ENCODE measurements around the gene FDXACB1. TPM values are rescaled to one million over a fixed set of nuclear protein-coding genes. Genes with fewer than 3 reads are reported as not detected.

Gene FDXACB1, protein sequence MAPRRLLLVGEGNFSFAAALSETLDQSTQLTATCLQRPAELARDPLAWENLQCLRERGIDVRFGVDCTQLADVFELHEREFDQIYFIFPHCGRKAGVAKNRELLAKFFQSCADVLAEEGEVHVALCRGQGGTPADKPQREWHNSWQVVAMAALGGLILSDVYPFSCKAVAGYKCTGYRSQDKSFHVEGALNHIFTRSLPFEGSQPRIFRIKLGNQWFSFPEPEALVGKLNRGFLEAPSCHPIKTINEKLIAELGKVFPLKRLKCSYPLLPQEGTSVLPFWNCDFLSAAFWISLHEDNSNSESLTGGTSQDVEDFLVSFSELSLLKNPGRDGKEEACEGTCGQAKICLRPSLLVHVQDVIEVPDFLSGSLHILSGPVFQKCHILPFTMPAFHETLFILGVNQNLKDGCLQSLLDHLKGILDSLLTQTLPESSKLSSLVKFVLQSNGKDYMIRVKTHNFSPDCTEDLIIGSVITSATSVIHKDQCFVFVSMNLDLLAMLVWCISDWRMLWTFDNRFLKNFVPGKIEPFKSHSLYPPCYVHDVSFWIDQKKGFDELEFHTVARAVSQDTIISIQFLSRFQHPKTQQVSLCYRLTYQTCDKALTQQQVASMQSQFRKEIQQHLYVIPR
- polyA plus RNA-seq (2013, experiment 1 of 2; ENCODE audit: insufficient read length), result 1.4 TPM
- polyA plus RNA-seq (2013, experiment 2 of 2; ENCODE audit: insufficient read length), result 1.3 TPM

GRCh38 chr11:111878849-111879636 lies at the start of gene FDXACB1, which contains the start of gene CFAP68:
Gene FDXACB1 (minus strand): TSS chr11:111879165. CDS start chr11:111879132, 33 bp downstream.
Gene CFAP68 (plus strand): TSS chr11:111879541. CDS start chr11:111879561, 20 bp downstream.
- DNase-seq, result peak; percentile 98

GRCh38 chr11:111926505-111927391 lies 47.8 kb upstream of the FDXACB1 start:
- peak; percentile 97 for DNase-seq

GRCh38 chr11:111925953-111926352 lies 47.0 kb upstream of the FDXACB1 start:
- DNase-seq, result no peak

- DNase-seq, result no peak
Observed at GRCh38 chr11:111923951-111924350, 45.0 kb upstream of the FDXACB1 start.

GRCh38 chr11:111923351-111923788 lies 44.4 kb upstream of the FDXACB1 start:
- peak; percentile 87 for DNase-seq

- DNase-seq, result peak; percentile 90
Observed at GRCh38 chr11:111922803-111923202, 43.8 kb upstream of the FDXACB1 start.

DNA sequence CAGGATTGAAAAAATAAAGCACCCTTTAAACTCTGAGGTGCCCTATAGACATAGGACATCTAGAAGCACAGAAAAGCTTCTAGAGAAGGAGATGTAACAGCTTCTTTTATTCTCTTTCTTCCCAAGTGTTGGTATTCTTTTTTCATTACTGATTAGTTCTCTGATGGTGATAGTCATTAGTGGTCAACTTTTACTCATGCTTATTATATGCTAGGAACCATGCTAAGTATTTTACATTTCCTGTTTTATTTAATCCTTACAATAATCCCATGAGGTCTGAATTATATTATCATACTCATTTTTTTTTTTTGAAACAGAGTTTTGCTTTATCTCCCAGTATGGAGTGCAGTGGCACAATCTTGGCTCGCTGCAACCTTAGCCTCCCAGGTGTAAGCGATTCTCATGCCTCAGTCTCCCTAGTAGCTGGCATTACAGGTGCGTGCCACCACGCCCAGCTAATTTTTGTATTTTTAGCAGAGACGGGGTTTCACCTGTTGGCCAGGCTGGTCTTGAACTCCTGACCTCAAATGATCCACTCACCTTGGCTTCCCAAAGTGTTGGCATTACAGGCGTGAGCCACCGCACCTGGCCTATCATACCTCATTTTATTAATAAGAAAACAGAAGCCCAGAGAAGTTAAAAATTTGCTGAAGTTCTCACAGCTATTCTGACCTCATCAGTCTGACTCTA lies 42.7 kb upstream of the FDXACB1 start:
- peak; percentile 35 for DNase-seq

GRCh38 chr11:111920908-111921307 lies 41.9 kb upstream of the FDXACB1 start:
- DNase-seq, result no peak

DNA sequence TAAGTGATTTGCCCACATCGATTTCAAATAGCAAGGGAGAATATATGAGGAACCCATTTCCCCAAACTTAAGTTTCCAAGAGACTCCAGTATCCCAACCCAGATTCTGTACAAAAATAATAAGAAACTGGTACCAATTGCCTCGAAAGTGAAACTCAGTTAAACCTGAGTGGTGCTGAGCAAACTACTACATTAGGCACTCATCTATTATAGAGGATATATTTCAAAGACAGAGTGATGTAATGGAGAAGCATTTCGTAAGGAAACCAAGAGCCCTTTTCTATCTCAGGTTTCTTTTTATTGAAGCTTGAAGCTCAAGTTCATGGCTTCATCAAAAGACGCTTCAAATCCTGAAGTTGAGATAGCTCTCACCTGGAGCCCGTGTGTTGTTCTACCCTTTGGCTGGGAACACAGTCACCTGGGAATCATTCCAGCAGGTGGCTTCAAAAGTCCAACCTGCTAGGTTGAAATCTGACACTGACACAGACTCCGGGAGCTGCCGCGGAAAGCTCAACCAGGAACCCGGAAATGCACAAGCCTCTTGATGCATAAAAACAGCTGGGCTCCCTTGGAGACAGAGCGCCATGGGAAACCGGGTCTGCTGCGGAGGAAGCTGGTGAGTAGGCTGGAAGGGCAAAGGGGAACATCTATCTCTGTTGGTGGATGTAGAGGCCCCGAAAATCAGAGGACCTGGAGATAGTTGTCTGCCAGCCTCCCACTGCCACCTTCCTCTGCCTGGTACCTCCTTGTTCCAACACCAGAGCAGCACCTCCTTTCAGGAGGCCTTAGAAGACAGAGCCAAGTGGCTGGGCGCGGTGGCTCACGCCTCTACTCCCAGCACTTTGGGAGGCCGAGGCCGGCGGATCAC lies 39.7 kb upstream of the FDXACB1 start, which contains the start of gene C11orf52:
C11orf52 (plus strand) TSS at position 524 of the 867 bp plus-strand sequence; CDS start at position 584, 60 bp downstream.
- DNase-seq, result peak; percentile 58

DNA sequence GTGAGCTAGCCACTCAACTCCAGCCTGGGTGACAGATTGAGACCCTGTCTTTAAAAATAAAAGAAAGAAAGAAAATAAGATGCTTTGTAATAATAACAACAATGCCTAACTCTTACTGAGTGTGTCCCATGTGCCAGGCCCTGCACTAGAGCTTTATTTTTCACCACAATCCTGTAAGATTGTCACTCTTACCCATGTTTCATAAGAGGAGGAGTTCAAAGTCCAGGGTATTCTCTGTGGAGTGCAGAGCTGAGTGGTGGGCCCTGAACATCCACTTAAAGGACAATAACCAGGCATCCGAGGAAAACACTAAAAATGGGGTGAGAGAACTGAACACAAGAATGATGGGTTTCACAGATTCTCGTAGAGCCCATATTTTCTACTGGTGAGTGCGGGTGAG lies 38.8 kb upstream of the FDXACB1 start:
- no peak for DNase-seq

DNA sequence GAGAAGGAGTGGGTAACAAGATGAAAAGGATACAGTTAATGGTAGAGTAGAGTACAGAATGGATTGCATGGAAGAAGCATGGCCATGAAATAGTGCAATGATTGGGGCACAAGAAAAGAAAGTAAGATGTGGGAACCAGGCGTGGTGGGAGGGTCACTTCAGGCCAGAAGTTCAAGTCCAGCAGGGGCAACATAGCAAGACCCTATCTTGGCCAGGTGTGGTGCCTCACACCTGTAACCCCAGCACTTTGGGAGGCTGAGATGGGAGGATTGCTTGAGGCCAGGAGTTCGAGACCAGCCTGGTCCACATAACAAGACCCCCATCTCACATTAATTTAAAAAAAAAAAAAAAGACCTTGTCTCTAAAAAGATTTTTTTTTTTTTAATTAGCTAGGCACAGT lies 38.3 kb upstream of the FDXACB1 start:
- no peak for DNase-seq

DNA sequence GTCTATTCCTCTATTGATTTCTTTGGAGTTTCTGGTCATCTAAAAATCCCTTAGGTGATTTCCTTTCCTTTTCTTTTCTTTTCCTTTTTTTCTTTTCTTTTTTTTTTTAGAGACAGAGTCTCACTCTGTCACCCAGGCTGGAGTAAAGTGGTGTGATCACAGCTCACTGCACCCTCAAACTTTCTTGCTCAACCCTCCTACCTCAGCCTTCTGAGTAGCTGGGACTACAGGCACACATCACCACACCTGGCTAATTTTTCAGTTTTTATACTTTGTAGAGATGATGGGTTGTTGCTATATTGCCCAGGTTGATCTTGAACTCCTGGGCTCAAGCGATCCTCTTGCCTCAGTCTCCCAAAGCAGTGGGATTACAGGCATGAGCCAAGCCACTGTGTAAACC lies 37.8 kb upstream of the FDXACB1 start:
- no peak for DNase-seq

DNA sequence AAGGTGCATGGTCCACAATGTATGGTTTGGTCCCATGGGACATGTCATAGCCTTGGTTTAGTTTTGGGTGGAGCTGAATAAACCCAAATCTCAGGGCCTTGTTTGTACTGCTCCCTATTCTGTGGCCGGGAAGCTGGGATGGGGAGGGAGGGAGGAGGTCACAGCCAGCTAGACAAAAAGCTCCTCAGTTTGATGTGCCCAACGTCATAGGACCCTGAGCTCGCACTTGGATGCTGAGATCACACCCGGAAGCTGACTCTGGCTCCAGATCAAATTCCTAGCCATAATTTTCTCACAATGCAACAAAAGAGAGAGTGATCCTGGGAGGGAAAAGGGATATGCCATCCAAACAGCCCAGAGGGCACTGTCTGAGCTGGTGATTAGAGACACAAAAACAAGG lies 35.0 kb upstream of the FDXACB1 start:
- peak; percentile 95 for DNase-seq

GRCh38 chr11:111913031-111913861 lies 34.3 kb upstream of the FDXACB1 start:
- peak; percentile 64 for DNase-seq

- peak; percentile 41 for DNase-seq
Observed at GRCh38 chr11:111912535-111912934, 33.6 kb upstream of the FDXACB1 start, which contains the start of gene HSPB2. Gene HSPB2 (plus strand): TSS chr11:111912734. CDS start chr11:111912830, 96 bp downstream.

GRCh38 chr11:111911563-111912401 lies 32.8 kb upstream of the FDXACB1 start, which contains the start of gene CRYAB:
Gene CRYAB (minus strand): TSS chr11:111911770. CDS start chr11:111911724, 46 bp downstream.
- DNase-seq, result peak; percentile 99

- no peak for DNase-seq
Observed at GRCh38 chr11:111910676-111911562, 32.0 kb upstream of the FDXACB1 start.
